Activated naive CD4-positive, alpha-beta T cell treated with Interleukin-2 at 50 U/mL for 16 hours (primary cell): ENCODE data around the gene FSHR.

Experiments used
- DNase-seq: peaks from one replicate; pipeline ENCODE4 v3.0.0-alpha.2; 2020

Gene FSHR

DNA sequence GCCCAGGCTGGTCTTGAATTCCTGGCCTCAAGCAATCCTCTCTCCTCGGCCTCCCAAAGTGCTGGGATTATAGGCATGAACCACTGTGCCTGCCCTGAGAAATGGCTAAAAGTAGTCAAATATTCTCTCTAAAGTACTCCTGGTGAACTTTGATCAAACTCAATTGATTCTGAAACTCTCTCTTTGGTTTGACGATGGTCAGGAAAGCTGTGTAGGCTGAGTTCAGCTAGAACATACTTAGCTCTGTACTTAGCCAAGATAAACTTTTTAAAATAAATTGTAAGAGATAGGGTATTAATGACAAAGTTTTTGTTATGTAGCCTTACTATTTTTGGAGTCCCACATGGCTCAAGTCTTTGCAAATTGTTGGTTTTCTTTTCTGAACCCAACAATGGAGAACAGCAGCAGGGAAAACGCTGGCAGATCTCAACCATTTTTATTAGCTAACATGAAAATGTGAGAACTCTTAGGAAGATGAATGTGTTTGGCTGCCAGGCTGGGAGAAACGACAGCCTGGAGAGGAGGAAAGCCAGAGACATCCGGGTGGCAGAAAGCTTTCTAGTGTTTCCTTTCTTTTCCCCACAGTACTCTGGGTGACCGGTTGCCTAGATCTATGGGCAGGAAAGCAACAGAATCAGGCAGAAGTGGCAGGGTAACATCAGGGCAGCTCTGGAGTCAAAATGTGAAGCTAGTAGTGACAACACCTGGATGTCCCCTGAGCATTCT, 205.8 kb downstream of the FSHR start:
- DNase-seq = no peak

- DNase-seq = peak; percentile 2
Observed at GRCh38 chr2:48946449-48947048, 207.8 kb downstream of the FSHR start.

- no peak for DNase-seq
Observed at GRCh38 chr2:48944956-48945355, 209.4 kb downstream of the FSHR start.

GRCh38 chr2:48943436-48943835, 210.9 kb downstream of the FSHR start:
- DNase-seq = no peak

DNA sequence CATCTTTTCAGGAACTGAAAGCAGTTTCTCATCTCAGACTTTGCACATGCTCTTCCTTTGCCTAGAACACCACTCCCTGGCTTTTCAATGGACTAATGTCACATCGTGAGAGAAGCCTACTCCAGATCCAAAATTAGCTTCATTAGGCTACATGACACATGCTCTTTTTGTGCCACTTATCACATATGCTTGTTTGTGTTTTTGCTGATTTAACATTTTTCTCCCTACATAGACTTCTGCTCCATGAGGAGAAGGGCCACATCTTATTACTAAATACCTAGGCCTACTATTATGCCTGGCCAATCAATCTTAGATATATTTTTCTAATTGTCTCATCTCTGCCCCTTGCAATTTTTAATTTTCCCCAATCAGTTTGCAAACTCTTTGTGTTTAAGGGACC, 212.4 kb downstream of the FSHR start:
- no peak for DNase-seq

DNA sequence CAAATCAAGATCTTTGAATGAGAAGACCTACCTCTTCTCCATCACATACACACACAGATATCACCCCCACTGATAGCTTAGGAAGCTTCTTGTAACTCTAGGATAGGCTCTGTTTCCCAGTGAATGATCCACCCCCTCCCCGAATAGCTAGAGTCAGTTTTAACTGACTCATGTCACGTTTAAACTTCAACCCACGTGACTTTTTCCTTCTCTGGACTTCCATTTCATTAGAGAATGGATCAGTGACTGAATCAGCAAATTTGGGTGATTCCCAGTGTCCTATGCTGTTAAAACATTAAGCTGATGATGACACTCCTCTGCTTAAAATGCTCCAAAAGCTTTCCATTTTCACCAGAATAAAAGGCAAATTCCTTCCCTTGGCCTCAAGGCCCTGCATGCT, 212.9 kb downstream of the FSHR start:
- no peak for DNase-seq

- DNase-seq = no peak
Observed at GRCh38 chr2:48940606-48941005, 213.7 kb downstream of the FSHR start.

DNA sequence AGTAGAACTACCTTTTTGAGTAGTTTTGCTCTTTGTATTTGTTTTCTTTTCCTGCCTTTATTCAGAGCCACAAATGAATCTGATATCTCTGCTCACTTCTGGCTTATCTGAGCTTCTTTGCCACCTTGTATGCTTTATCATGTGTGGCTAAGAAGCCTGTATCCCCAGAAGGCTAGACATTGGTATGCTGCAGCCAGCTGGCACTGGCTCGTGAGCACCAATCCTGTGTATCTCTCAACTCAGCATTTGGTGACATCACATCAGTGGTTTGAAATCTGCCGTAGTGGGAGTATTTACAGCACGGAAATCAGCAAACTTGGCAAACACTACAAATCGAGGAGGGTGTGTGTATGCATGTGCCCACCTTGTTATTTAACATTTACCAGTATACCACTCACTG, 215.1 kb downstream of the FSHR start:
- DNase-seq = no peak

DNA sequence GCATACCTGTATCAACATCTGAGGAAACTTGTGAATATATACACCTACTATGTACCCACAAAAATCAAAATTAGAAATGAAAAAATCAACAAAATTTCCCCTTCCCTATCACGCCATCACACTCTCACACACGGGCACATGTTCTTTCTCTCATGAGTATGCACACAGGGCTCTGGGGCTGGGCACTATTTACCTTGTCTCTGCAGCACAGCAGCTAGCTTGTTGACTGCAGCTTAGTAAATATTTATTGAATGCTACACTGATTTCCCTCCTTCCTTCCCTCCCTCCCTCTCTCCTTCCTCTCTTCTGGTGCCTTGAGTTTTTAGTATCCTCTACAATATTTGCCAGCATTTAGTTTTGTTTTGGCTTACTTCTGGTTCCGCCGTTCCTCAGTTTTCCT, 216.1 kb downstream of the FSHR start:
- DNase-seq = no peak

GRCh38 chr2:48934807-48935206, 219.5 kb downstream of the FSHR start:
- DNase-seq = no peak

GRCh38 chr2:48933828-48934497, 220.4 kb downstream of the FSHR start:
- no peak for DNase-seq

DNA sequence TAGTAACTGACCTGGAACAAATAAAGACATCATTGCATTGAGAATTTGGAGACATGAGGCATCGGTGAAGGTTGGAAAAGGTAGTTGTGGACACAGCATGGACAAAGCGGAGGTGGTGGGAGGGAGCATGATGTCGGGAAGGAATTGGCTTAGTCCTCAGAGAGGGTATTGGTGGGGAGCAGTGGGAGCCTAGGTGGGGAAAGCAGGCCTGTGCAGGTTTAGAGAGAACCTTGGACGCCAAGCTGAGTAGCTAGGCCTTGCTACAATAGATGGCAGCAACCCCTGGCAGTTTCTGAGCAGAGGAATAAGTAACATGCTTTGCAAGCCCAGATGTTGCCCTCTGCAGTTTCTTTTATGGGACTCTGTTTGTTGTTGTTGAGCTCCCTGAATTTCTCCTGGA, 221.6 kb downstream of the FSHR start:
- DNase-seq = no peak

GRCh38 chr2:48929571-48930301, 224.6 kb downstream of the FSHR start:
- DNase-seq = no peak

DNA sequence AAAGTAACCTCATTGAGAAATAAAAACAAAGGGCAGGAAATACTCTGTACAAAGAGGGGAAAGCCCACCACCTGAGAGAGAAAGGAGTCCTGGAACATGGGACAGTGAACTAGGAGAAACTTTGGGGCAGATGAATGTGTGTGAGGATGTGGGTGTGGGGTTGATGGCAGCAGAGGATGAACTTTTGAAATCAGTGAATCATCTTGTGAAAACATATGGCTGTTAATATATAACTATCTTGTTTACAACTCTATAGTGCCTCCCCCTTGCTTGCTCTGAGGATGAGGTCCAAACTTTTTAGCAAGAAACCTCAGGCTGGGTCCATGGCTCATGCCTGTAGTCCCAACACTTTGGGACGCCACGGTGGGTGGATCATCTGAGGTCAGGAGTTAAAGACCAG, 227.0 kb downstream of the FSHR start:
- DNase-seq = no peak

GRCh38 chr2:48915884-48916283, 238.4 kb downstream of the FSHR start:
- no peak for DNase-seq

DNA sequence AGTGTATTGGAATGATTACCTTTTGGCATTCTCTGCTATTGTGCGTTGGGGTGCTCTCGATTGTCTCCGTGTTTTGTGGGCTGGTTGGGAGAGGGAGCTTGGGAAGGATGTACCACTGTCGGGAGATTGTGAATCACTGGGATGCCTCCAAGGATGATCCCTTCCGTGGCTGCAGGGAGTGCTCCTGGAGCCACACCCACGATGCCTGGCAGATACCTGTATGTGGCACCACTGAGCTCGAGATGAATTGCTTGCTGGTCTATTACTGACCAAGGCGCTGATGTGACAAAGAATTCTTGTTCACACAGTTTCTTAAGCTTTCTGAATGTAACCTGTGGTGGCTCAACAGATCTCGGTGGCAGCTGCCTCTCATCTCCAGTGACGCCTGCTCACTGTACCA, 239.1 kb downstream of the FSHR start:
- no peak for DNase-seq

DNA sequence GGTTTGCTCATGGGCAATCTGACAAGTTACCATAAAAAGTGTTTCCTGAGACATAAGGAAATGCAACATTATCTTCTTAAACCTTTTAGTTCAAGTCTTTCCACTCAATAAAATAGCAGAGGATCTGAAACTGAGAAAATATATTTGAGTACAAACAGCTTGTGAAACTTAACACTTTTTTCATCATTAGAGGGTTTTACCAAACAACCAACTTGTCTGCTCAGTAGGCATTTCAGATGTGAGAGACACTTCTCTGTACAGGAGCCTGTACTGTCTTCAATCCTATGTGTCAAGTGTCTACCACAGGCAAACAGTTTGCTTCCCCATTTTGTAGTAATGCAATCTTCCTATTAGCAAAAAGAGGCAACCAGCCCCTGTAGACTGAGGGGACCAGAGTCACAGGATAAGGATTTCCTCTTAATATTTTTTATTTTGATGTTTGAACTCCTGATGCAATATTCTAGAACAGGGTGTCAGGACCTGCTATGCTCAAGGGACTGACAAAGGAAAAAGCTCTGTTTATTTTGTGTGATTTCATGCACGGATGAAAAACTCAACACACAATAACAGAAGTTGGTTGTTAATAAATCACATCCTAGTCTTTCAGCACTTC, 239.7 kb downstream of the FSHR start:
- no peak for DNase-seq
